IMR-90 (cell line): ENCODE measurements around the gene GCGR. TPM values are rescaled to one million over a fixed set of nuclear protein-coding genes. Genes with fewer than 3 reads are reported as not detected.

Experiments
- ATAC-seq: fragments of 200-7000 bp; cut with Tn5 transposase; 2 replicates; pipeline ENCODE4 v1.9.1; 2020; ENCODE audit warnings: low read depth, mild to moderate bottlenecking, moderate library complexity
- BruUV-seq: library from RNA; stranded (reverse); fragments of 400-500 nt; replicated peaks from 2 replicates; lab custom pipeline; 2021; lab: Mats Ljungman, UMichigan
- CTCF ChIA-PET: fragments of 300-600 bp; formaldehyde crosslinking; extraction: SDS; loops from one replicate; lab custom pipeline; 2021; ENCODE audit warnings: antibody characterized with exemption; lab: Yijun Ruan, JAX
- POLR2A ChIA-PET: fragments of 300-600 bp; sonication (Branson Sonifier 250); formaldehyde crosslinking; loops from one replicate; lab custom pipeline; 2022; ENCODE audit warnings: antibody characterized with exemption; ENCODE audit not compliant: unreplicated experiment; lab: Charles Lee
- DNase-seq: peaks from one replicate; pipeline ENCODE4 v3.0.0; 2013
- H2AFZ ChIP-seq: replicated peaks from 2 replicates; pipeline ENCODE3; 2013; ENCODE audit warnings: low read length, mild to moderate bottlenecking; ENCODE audit not compliant: poor library complexity
- H2AK5ac ChIP-seq: 2 replicates; pipeline ENCODE4 v1.6.1; 2013; ENCODE audit warnings: low read depth, low read length, inconsistent platforms
- H2AK9ac ChIP-seq: replicated peaks from 2 replicates; pipeline ENCODE3; 2013; ENCODE audit warnings: mild to moderate bottlenecking, low read depth, low read length, moderate library complexity; ENCODE audit not compliant: poor library complexity
- H2BK120ac ChIP-seq: 2 replicates; pipeline ENCODE4 v1.6.1; 2013; ENCODE audit warnings: low read depth, low read length, inconsistent platforms
- H2BK15ac ChIP-seq: 3 replicates; pipeline ENCODE4 v1.6.1; 2013; ENCODE audit warnings: low read depth, low read length, inconsistent platforms
- H2BK20ac ChIP-seq: 2 replicates; pipeline ENCODE4 v1.6.1; 2013; ENCODE audit warnings: low read depth, mild to moderate bottlenecking, inconsistent platforms, low read length, moderate library complexity
- H2BK5ac ChIP-seq: 2 replicates; pipeline ENCODE4 v1.6.1; 2013; ENCODE audit warnings: mild to moderate bottlenecking, low read depth, low read length, inconsistent platforms; ENCODE audit not compliant: poor library complexity, severe bottlenecking
- H3K14ac ChIP-seq: replicated peaks from 2 replicates; pipeline ENCODE4 v1.6.1; 2013; ENCODE audit warnings: low read depth, low read length, inconsistent platforms
- H3K18ac ChIP-seq: 2 replicates; pipeline ENCODE4 v1.6.1; 2013; ENCODE audit warnings: low read depth, low read length, control low read depth
- H3K23ac ChIP-seq: 2 replicates; pipeline ENCODE4 v1.6.1; 2013; ENCODE audit warnings: low read depth, low read length, inconsistent platforms
- H3K27ac ChIP-seq: 2 replicates; pipeline ENCODE4 v1.5.1; 2013; ENCODE audit warnings: mild to moderate bottlenecking, control low read depth, low read length; ENCODE audit not compliant: insufficient read depth
- H3K27me3 ChIP-seq: 2 replicates; pipeline ENCODE4 v1.6.1; 2013; ENCODE audit warnings: low read length; ENCODE audit not compliant: control insufficient read depth, insufficient read depth
- H3K36me3 ChIP-seq: 2 replicates; pipeline ENCODE4 v1.6.1; 2013; ENCODE audit warnings: low read length, mixed read lengths; ENCODE audit not compliant: control insufficient read depth, insufficient read depth
- H3K4ac ChIP-seq: 2 replicates; pipeline ENCODE4 v1.6.1; 2013; ENCODE audit warnings: low read depth, low read length, inconsistent platforms
- H3K4me1 ChIP-seq: 2 replicates; pipeline ENCODE4 v1.6.1; 2013; ENCODE audit warnings: low read length, mixed read lengths; ENCODE audit not compliant: control insufficient read depth, insufficient read depth
- H3K4me2 ChIP-seq: 2 replicates; pipeline ENCODE4 v1.6.1; 2013; ENCODE audit warnings: low read depth, mild to moderate bottlenecking, control low read depth, low read length, moderate library complexity
- H3K4me3 ChIP-seq: 2 replicates; pipeline ENCODE4 v1.5.1; 2013; ENCODE audit warnings: low read depth, mild to moderate bottlenecking, control low read depth, low read length, moderate library complexity; ENCODE audit not compliant: insufficient read depth
- H3K56ac ChIP-seq: 2 replicates; pipeline ENCODE4 v1.6.1; 2013; ENCODE audit warnings: low read length, inconsistent platforms; ENCODE audit not compliant: insufficient read depth; ENCODE audit errors: extremely low read depth
- H3K79me1 ChIP-seq, 2 experiments: 2 replicates each; pipeline ENCODE4 v1.6.1; 2013; ENCODE audit warnings: low read length in 2 of 2, inconsistent platforms in 1 of 2, low read depth in 1 of 2
- H3K9ac ChIP-seq: 2 replicates; pipeline ENCODE4 v1.6.1; 2013; ENCODE audit warnings: low read depth, low read length, control low read depth
- H3K9me1 ChIP-seq: 2 replicates; pipeline ENCODE4 v1.6.1; 2013; ENCODE audit warnings: low read length, inconsistent platforms; ENCODE audit not compliant: insufficient read depth
- H3K9me3 ChIP-seq: 2 replicates; pipeline ENCODE4 v1.6.1; 2013; ENCODE audit warnings: low read length; ENCODE audit not compliant: control insufficient read depth, insufficient read depth
- H4K20me1 ChIP-seq: 2 replicates; pipeline ENCODE4 v1.6.1; 2013; ENCODE audit warnings: low read length, inconsistent platforms; ENCODE audit not compliant: insufficient read depth
- H4K5ac ChIP-seq: 2 replicates; pipeline ENCODE4 v1.6.1; 2013; ENCODE audit warnings: mild to moderate bottlenecking, low read depth, low read length, control low read depth
- H4K8ac ChIP-seq, 2 experiments: 2 replicates each; pipeline ENCODE4 v1.6.1; 2013; ENCODE audit warnings: low read depth in 2 of 2, low read length in 2 of 2, control low read depth in 1 of 2, inconsistent platforms in 1 of 2
- H4K91ac ChIP-seq: 2 replicates; pipeline ENCODE4 v1.6.1; 2013; ENCODE audit warnings: low read depth, low read length, inconsistent platforms; ENCODE audit not compliant: insufficient read depth
- BHLHE40 ChIP-seq: fragments of 150-350 bp; IDR thresholded peaks from 2 replicates; pipeline ENCODE4 v1.6.1; 2016; ENCODE audit warnings: mild to moderate bottlenecking, low read depth, low read length
- FOS ChIP-seq: fragments of 150-350 bp; IDR thresholded peaks from 2 replicates; pipeline ENCODE4 v1.6.1; 2016; ENCODE audit warnings: low read depth, low read length
- MAFK ChIP-seq: IDR thresholded peaks from 2 replicates; pipeline ENCODE4 v1.6.1; 2012; ENCODE audit warnings: low read depth, low read length, improper control_type of control experiment
- MXI1 ChIP-seq: IDR thresholded peaks from 2 replicates; pipeline ENCODE4 v1.6.1; 2012; ENCODE audit warnings: low read depth, mild to moderate bottlenecking, low read length, moderate library complexity, borderline replicate concordance
- POLR2A ChIP-seq: IDR thresholded peaks from 2 replicates; pipeline ENCODE4 v1.6.1; 2012; ENCODE audit warnings: mild to moderate bottlenecking, low read depth, low read length
- WGBS, 2 experiments: methylation state at CpG; one replicate each; pipeline versions ENCODE4 v1.1.5 to v1.1.7; 2013; ENCODE audit warnings: missing lambda C conversion rate in 2 of 2; ENCODE audit not compliant: insufficient read length in 1 of 2; ENCODE audit errors: extremely low coverage in 2 of 2; 5-methylcytosine and 5-hydroxymethylcytosine counted together
- dilution Hi-C: fragments of 300-500 bp; cut with HindIII; formaldehyde crosslinking; loops from one replicate; pipeline ENCODE4 v1.14.3; 2018; ENCODE audit warnings: low sequenced_read_pairs; ENCODE audit not compliant: unreplicated experiment
- in situ Hi-C: fragments of 300-500 bp; cut with MboI; formaldehyde crosslinking; loops from 3 replicates; pipeline ENCODE4 v1.14.3; 2019; ENCODE audit warnings: low sequenced_read_pairs, inconsistent platforms, mixed read lengths
- intact Hi-C: fragments of 100-400 bp; cut with micrococcal nuclease; formaldehyde crosslinking; loops from 2 replicates; pipeline ENCODE4 v1.10.0; 2022
- polyA plus RNA-seq, 3 experiments: library from polyadenylated mRNA; depleted of rRNA; stranded (reverse); fragments of >200 nt; gene quantifications; 2 replicates each; pipeline ENCODE4 v1.2.3, GENCODE V29; 2012; ENCODE audit warnings: low replicate concordance in 1 of 3
- total RNA-seq: library from RNA; depleted of rRNA; stranded (reverse); fragments of >200 nt; gene quantifications from 2 replicates; pipeline ENCODE4 v1.2.3, GENCODE V29; 2012
- TF ChIP-seq, protein P1 (sequence below): fragments of 150-350 bp; IDR thresholded peaks from 2 replicates; pipeline ENCODE4 v1.6.1; 2017; ENCODE audit warnings: mild to moderate bottlenecking, antibody characterized with exemption, low read length, low read depth

GCGR gene
- total and polyA plus RNA-seq, 2 of the 4 experiments (the other 2 are of a cell fraction): not detected

DNA sequence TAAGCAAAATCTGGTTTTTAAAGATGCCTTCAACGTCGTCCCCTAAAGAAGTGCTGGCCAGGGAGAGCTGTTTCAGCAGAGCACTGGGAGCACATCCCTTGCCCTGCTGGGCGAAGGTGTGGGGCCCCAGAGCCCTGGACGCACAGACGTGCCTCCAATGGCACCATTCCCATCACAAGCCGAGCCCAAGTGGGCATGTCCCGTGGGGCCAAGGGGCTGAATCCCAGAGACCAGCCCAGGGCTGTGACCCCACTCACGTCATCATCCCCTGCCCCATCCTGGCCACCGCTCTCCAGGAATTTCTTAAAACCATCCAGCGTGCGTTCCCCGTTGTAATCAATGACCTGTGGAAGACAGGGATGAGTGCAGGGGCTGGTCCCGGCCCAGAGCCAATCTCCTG lies 40.9 kb downstream of the GCGR start:
- TF ChIP-seq MAFK (no peak), FOS (no peak), MXI1 (no peak), BHLHE40 (no peak), POLR2A (no peak; the same call in 1 of the 2 replicates)
- TF ChIP-seq, protein P1, sequence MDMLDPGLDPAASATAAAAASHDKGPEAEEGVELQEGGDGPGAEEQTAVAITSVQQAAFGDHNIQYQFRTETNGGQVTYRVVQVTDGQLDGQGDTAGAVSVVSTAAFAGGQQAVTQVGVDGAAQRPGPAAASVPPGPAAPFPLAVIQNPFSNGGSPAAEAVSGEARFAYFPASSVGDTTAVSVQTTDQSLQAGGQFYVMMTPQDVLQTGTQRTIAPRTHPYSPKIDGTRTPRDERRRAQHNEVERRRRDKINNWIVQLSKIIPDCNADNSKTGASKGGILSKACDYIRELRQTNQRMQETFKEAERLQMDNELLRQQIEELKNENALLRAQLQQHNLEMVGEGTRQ: no peak
- no TSS peak for BruUV-seq
- CTCF ChIA-PET: no interaction called here
- in situ Hi-C loops: no loop called here
- Histone ChIP-seq H3K36me3 (peaks cover 62% of the 10 kb centered on the region), H2BK15ac (no peak overlapping the region), H4K8ac (no peak overlapping the region), H2AK9ac (no peak overlapping the region), H3K56ac (no peak overlapping the region), H3K18ac (no peak overlapping the region), H3K4me2 (no peak overlapping the region), H4K91ac (no peak overlapping the region), H2AK5ac (no peak overlapping the region), H3K9ac (no peak overlapping the region), H3K23ac (no peak overlapping the region), H3K9me3 (no peaks in the 10 kb centered on the region), H3K27me3 (no peaks in the 10 kb centered on the region), H4K20me1 (peaks cover 49% of the 10 kb centered on the region), H4K5ac (no peak overlapping the region), H3K4me3 (no peak overlapping the region), H2BK20ac (no peak overlapping the region), H2AFZ (no peak overlapping the region), H3K4me1 (no peaks in the 10 kb centered on the region), H2BK120ac (no peak overlapping the region), H2BK5ac (no peak overlapping the region), H3K14ac (no peak overlapping the region), H3K4ac (no peak overlapping the region), H3K9me1 (no peaks in the 10 kb centered on the region), H3K79me1 (peaks cover 4 to 36% of the 10 kb centered on the region in 2 experiments), H3K27ac (no peak overlapping the region)
- POLR2A ChIA-PET: interaction anchor here (1.0 kb wide), 1 partner anchor 10 kb away, joined by 3 read pairs; no protein-coding TSS in a partner anchor
- DNase-seq (no peak), ATAC-seq (no peak)
- intact Hi-C loops: no loop called here
- WGBS, 2 experiments: 90% methylated on average over 4 of the region's 13 CpGs; no CpG with 5 or more reads in 1 of the 2 experiments
- dilution Hi-C loops: no loop called here
